T-cell (primary cell): ENCODE results near the gene EPHA10. TPM values are rescaled to one million over a fixed set of nuclear protein-coding genes. Genes with fewer than 3 reads are reported as not detected.
"Not testable (repeated sequence)": the region's sequence is repeated elsewhere in the genome, so short reads cannot be mapped to it uniquely, and the experiment has no call there.

Experiments
- ATAC-seq, 4 experiments: fragments of 200-7000 bp in 3 of 4; fragments of 150-1000 bp in 1 of 4; cut with Tn5 transposase; replicated peaks in 1 of 4; 1 replicate in 3 of 4; 2 replicates in 1 of 4; pipeline ENCODE4 v1.10.0; 2021; ENCODE audit warnings: moderate library complexity in 3 of 4, mild to moderate bottlenecking in 2 of 4, moderate number of reproducible peaks in 1 of 4
- CTCF ChIA-PET, 2 donors: fragments of 300-600 bp; sonication (Branson Sonifier 250); formaldehyde crosslinking; loops; one replicate each; lab custom pipeline; 2022; ENCODE audit warnings: antibody characterized with exemption in 2 of 2; lab: Charles Lee
- POLR2A ChIA-PET, 2 donors: fragments of 300-600 bp; sonication (Branson Sonifier 250); formaldehyde crosslinking; loops; one replicate each; lab custom pipeline; 2022; ENCODE audit warnings: antibody characterized with exemption in 2 of 2; lab: Charles Lee
- DNase-seq, 35 experiments: peaks; one replicate each; pipeline versions ENCODE4 v3.0.0 to v3.0.0-alpha.2; 2013 to 2023
- H3K27ac ChIP-seq: one replicate; pipeline ENCODE4 v1.5.1; 2013; ENCODE audit warnings: low read length
- H3K27me3 ChIP-seq, 2 experiments: replicated peaks in 1 of 2; 1 replicate in 1 of 2; 2 replicates in 1 of 2; pipeline versions ENCODE4 v1.6.1 to v1.7.0; 2013; ENCODE audit warnings: low read length in 1 of 2, mixed read lengths in 1 of 2; ENCODE audit not compliant: control insufficient read depth in 2 of 2, insufficient read depth in 2 of 2; ENCODE audit errors: extremely low read depth in 1 of 2
- H3K36me3 ChIP-seq, 2 donors: 1 replicate in 1 of 2; 2 replicates in 1 of 2; pipeline versions ENCODE4 v1.6.1 to v1.7.0; 2013; ENCODE audit warnings: low read length in 1 of 2; ENCODE audit not compliant: control insufficient read depth in 2 of 2, insufficient read depth in 1 of 2; ENCODE audit errors: extremely low read depth in 1 of 2
- H3K4me1 ChIP-seq, 2 experiments: 1 replicate in 1 of 2; 2 replicates in 1 of 2; pipeline versions ENCODE4 v1.6.1 to v1.7.0; 2013; ENCODE audit warnings: low read length in 2 of 2, mixed read lengths in 1 of 2; ENCODE audit not compliant: insufficient read depth in 2 of 2, control insufficient read depth in 1 of 2; ENCODE audit errors: extremely low read depth in 1 of 2
- H3K4me3 ChIP-seq, 2 donors: 1 replicate in 1 of 2; 2 replicates in 1 of 2; pipeline versions ENCODE4 v1.5.1 to v1.7.0; 2013; ENCODE audit warnings: mild to moderate bottlenecking in 2 of 2, low read length in 1 of 2, moderate library complexity in 1 of 2; ENCODE audit not compliant: control insufficient read depth in 1 of 2; ENCODE audit errors: extremely low read depth in 1 of 2
- H3K9me3 ChIP-seq: 2 replicates; pipeline ENCODE4 v1.7.0; 2013
- H3K27ac Mint-ChIP-seq, 2 donors: one replicate each; pipeline ENCODE4 v1.8.0; 2020 to 2021; ENCODE audit warnings: mild to moderate bottlenecking in 2 of 2, mixed read lengths in 2 of 2
- H3K27me3 Mint-ChIP-seq, 2 donors: one replicate each; pipeline ENCODE4 v1.8.0; 2021 to 2022; ENCODE audit warnings: mixed read lengths in 2 of 2
- H3K36me3 Mint-ChIP-seq: one replicate; pipeline ENCODE4 v1.8.0; 2021; ENCODE audit warnings: mixed read lengths
- H3K4me1 Mint-ChIP-seq, 3 donors: one replicate each; pipeline ENCODE4 v1.8.0; 2020 to 2022; ENCODE audit warnings: mixed read lengths in 3 of 3, mild to moderate bottlenecking in 1 of 3
- H3K4me3 Mint-ChIP-seq, 3 donors: one replicate each; pipeline ENCODE4 v1.8.0; 2020 to 2022; ENCODE audit warnings: mild to moderate bottlenecking in 3 of 3, mixed read lengths in 3 of 3, moderate library complexity in 3 of 3
- H3K9me3 Mint-ChIP-seq, 3 donors: one replicate each; pipeline ENCODE4 v1.8.0; 2020 to 2022; ENCODE audit warnings: mixed read lengths in 3 of 3
- WGBS: methylation state at CpG from one replicate; pipeline ENCODE4 v1.1.5; 2013; ENCODE audit warnings: missing lambda C conversion rate; ENCODE audit not compliant: insufficient coverage; 5-methylcytosine and 5-hydroxymethylcytosine counted together
- total RNA-seq, 35 experiments: library from RNA in 6 of 35; stranded (reverse) in 6 of 35; fragments of 120-200 nt in 1 of 35; gene quantifications; one replicate each; pipeline versions ENCODE4 v1.2.1 to v1.2.4 and lab custom pipeline; 2013 to 2026

Gene EPHA10
- total RNA-seq, 5 donors from 2014 or later (not counting 1 experiment from before 2014, with no cell fraction given) = 0.35 to 1.4 (median 0.72) TPM; not detected in 2

DNA sequence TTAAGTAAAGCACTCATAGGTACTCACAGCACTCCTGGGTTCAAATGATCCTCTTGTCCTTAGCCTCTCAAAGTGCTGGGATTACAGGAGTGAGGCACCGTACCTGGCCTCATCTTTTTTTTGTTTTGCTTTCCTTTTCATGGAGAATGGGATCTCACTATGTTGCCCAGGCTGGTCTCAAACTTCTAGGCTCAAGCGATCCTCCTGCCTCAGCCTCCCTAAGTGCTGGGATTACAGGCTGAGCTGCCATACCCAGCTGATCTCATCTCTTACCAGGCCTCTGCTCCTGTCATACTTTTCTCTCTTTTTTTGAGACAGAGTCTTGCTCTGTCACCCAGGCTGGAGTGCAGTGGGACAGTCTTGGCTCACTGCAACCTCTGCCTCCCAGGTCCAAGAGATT, 77.2 kb downstream of the EPHA10 start:
- H3K27me3 ChIP-seq, H3K27me3 Mint-ChIP-seq, H3K9me3 ChIP-seq, DNase-seq, H3K4me3 ChIP-seq, CTCF ChIA-PET, ATAC-seq, H3K27ac ChIP-seq, H3K9me3 Mint-ChIP-seq, H3K27ac Mint-ChIP-seq, H3K4me3 Mint-ChIP-seq: not testable (repeated sequence)
- WGBS = 89% methylated on average over 2 of the region's 2 CpGs
- Histone ChIP-seq H3K36me3 (peaks cover 10 to 40% of the 10 kb centered on the region in 2 donors), H3K4me1 (peaks cover 15 to 32% of the 10 kb centered on the region in 2 experiments)
- POLR2A ChIA-PET = interaction anchor here in 1 of 2 donors (1.2 kb wide), 1 partner anchor 100 kb away, joined by 9 read pairs; no protein-coding TSS in a partner anchor
- H3K4me1 Mint-ChIP-seq = peaks cover 38 to 44% (median 42%) of the 10 kb centered on the region in 3 donors
- H3K36me3 Mint-ChIP-seq = peaks cover 33% of the 10 kb centered on the region

DNA sequence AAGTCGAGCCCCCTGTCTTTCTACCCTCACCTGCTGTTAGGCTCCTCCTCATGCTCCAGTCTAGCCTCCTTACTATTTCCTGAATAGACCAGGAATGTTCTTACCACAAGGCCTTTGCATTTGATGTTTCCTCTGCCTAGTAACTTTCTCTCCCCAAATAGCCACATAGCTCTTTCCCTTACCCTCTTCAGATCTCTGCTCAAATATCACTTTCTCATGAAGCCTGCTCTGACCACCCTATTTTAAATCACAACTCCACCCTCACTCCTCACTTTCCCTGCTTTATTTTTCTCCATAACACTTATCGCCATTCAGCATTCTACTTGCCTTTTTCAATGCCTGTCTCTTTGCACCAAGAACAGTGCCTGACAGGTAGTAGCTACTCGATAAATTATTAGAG, 79.2 kb downstream of the EPHA10 start:
- no peak for ATAC-seq
- H3K4me1 Mint-ChIP-seq = peaks cover 28 to 30% (median 30%) of the 10 kb centered on the region in 3 donors
- CTCF ChIA-PET = no interaction called here
- DNase-seq = no peak
- Histone ChIP-seq H3K36me3 (peaks cover 11 to 47% of the 10 kb centered on the region in 2 donors), H3K9me3 (no peaks in the 10 kb centered on the region), H3K4me1 (peaks cover 8 to 21% of the 10 kb centered on the region in 2 experiments), H3K27ac (no peak overlapping the region), H3K27me3 (no peaks in the 10 kb centered on the region), H3K4me3 (no peak overlapping the region)
- peaks cover 39% of the 10 kb centered on the region for H3K36me3 Mint-ChIP-seq
- H3K4me3 Mint-ChIP-seq = no peak overlapping the region
- 92% methylated on average over 1 of the region's 3 CpGs for WGBS
- H3K27me3 Mint-ChIP-seq = no peaks in the 10 kb centered on the region
- H3K9me3 Mint-ChIP-seq = no peaks in the 10 kb centered on the region
- POLR2A ChIA-PET = interaction anchor here in 1 of 2 donors (0.5 kb wide), 2 partner anchors 15 to 194 kb away, joined by 3 to 8 read pairs; no protein-coding TSS in a partner anchor
- H3K27ac Mint-ChIP-seq = peak overlapping the region in 1 of 2 donors; percentile 1

DNA sequence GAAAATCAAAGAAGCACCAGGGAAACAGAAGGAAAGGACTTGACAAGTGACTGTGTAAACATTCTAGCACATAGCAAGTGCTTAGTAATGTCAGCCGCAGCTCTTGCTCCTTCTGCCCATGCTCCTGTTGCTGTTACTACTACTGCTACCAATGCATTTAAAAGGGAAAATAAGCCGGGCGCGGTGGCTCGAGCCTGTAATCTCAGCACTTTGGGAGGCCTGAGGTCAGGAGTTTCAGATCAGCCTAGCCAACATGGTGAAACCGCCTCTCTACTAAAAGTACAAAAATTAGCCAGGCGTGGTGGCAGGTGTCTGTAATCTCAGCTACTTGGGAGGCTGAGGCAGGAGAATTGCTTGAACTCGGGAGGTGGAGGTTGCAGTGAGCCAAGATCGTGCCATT, 80.7 kb downstream of the EPHA10 start:
- Mint-ChIP-seq H3K36me3 (peaks cover 40% of the 10 kb centered on the region), H3K4me1 (peaks cover 15 to 17% (median 16%) of the 10 kb centered on the region in 3 donors)
- H3K36me3 ChIP-seq = peaks cover 11 to 47% of the 10 kb centered on the region in 2 donors
- not testable (repeated sequence) for H3K27me3 Mint-ChIP-seq, ATAC-seq, H3K27ac ChIP-seq, DNase-seq, H3K9me3 ChIP-seq, H3K4me3 Mint-ChIP-seq, H3K27ac Mint-ChIP-seq, H3K4me1 ChIP-seq, H3K9me3 Mint-ChIP-seq, H3K27me3 ChIP-seq, H3K4me3 ChIP-seq
- ChIA-PET CTCF (interaction anchor here (0.7 to 1.6 kb wide), 2 partner anchors 80 to 229 kb away, joined by 3 read pairs; no protein-coding TSS in a partner anchor), POLR2A (interaction anchor here in 1 of 2 donors (0.8 kb wide), 1 partner anchor 31 kb away, joined by 5 read pairs; no protein-coding TSS in a partner anchor)
- WGBS = no CpG with 5 or more reads among the region's 9 CpGs

DNA sequence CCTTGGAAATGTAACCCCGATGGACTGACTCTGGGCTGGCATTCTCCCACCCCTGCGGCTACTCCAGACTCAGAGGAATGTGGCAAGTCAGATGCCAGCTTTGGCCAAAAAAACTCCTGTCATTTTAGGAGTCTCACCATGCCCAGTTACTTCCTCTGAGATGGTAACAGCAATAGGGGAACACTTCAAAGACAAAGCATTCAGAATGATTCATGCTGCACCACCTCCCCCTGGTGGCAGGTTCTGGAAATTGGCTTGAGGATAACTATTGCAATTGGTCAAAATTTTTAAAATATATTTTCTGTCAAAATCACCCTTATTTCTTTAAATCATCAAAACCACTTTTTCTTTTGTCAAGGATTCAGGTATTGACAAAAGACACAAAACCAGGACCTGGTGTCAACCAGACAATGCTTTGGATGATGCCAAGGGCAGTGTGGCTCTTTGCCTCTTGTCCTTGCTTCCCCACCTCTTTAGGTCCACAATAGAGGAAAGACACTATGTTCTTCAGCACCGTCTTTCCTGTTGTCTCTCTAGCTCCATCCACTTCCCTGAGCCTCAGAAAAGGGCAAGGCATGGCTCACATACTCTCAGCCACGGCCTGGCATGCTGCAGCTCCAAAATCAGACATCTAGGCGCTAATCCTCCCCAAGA, 82.5 kb downstream of the EPHA10 start:
- Histone ChIP-seq H3K9me3 (no peaks in the 10 kb centered on the region), H3K4me3 (no peak overlapping the region), H3K27ac (no peak overlapping the region), H3K36me3 (peaks cover 11 to 42% of the 10 kb centered on the region in 2 donors), H3K4me1 (peaks cover 0 to 4% of the 10 kb centered on the region in 2 experiments), H3K27me3 (no peaks in the 10 kb centered on the region)
- Mint-ChIP-seq H3K27me3 (no peaks in the 10 kb centered on the region), H3K9me3 (no peaks in the 10 kb centered on the region), H3K4me1 (peaks cover 0 to 3% (median 3%) of the 10 kb centered on the region in 3 donors), H3K36me3 (peaks cover 34% of the 10 kb centered on the region), H3K27ac (peak overlapping the region; percentile 49 to 73), H3K4me3 (no peak overlapping the region)
- CTCF ChIA-PET = interaction anchor here (0.5 to 2.4 kb wide), 9 partner anchors 9 to 1185 kb away, joined by 3 to 17 read pairs (median 4); no protein-coding TSS in a partner anchor
- DNase-seq (peak; percentile 40 to 86 (median 72)), ATAC-seq (peak; percentile 80 to 82 (median 81))
- POLR2A ChIA-PET = interaction anchor here in 1 of 2 donors (0.6 kb wide), 1 partner anchor 28 kb away, joined by 8 read pairs; no protein-coding TSS in a partner anchor
- WGBS = 76% methylated on average over 5 of the region's 5 CpGs

DNA sequence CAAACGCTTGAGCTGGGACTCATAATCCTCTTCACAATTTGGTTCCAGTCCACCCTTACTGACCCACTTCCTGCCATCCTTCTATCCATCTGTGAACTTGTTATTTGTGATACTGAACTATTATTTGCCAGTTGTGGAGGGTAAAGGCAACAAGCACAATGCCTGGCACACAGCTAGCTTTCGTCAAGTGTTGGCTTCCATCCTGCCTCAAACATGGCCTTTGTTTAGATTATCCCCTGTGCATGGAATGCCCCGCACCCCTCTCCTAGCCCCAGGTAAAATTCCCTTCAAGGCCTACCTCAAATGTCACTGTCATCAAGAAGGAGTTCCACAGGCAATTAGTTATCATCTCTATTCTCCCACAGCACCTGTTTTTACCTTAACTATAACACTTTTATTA, 84.0 kb downstream of the EPHA10 start:
- ChIA-PET POLR2A (no interaction called here), CTCF (interaction anchor here (0.5 to 2.4 kb wide), 5 partner anchors 78 to 212 kb away, joined by 3 to 17 read pairs (median 4); no protein-coding TSS in a partner anchor)
- no peak for DNase-seq
- no peak overlapping the region for H3K4me3 ChIP-seq
- H3K27me3 ChIP-seq = no peaks in the 10 kb centered on the region
- no peak overlapping the region for H3K27ac ChIP-seq
- ATAC-seq = no peak
- Mint-ChIP-seq H3K27me3 (no peaks in the 10 kb centered on the region), H3K9me3 (no peaks in the 10 kb centered on the region), H3K27ac (no peak overlapping the region), H3K4me1 (peaks cover 0 to 3% (median 3%) of the 10 kb centered on the region in 3 donors), H3K36me3 (peaks cover 30% of the 10 kb centered on the region), H3K4me3 (no peak overlapping the region)
- WGBS = 100% methylated on average over 2 of the region's 3 CpGs
- peaks cover 11 to 31% of the 10 kb centered on the region in 2 donors for H3K36me3 ChIP-seq
- no peaks in the 10 kb centered on the region for H3K9me3 ChIP-seq
- H3K4me1 ChIP-seq = peaks cover 0 to 4% of the 10 kb centered on the region in 2 experiments

DNA sequence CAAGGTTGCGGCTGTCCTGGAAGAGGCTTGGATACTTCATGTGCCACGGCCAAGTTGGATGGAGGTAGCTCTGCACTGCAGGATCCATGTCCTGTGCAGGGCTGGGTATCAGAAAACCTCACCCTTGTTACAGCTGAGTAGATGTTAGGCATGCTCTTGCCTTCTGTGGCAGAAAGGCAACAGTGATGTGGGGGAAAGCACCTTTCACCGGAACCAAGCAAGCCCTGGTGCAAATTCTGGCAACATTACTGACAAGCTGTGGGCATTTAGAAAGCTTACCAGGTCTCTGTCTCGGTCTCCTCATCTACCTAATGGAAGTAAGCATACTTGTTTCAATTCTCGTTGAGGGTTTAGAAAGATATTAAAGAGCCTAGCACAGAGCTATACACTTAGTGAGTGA, 87.1 kb downstream of the EPHA10 start:
- no peak overlapping the region for H3K27ac Mint-ChIP-seq
- peaks cover 23 to 26% (median 23%) of the 10 kb centered on the region in 3 donors for H3K4me1 Mint-ChIP-seq
- CTCF ChIA-PET = interaction anchor here in 1 of 2 donors (1.7 kb wide), 1 partner anchor 80 kb away, joined by 4 read pairs; no protein-coding TSS in a partner anchor
- peaks cover 13 to 22% of the 10 kb centered on the region in 2 experiments for H3K4me1 ChIP-seq
- no peak for ATAC-seq
- peaks cover 8% of the 10 kb centered on the region for H3K36me3 Mint-ChIP-seq
- no peak overlapping the region for H3K27ac ChIP-seq
- POLR2A ChIA-PET = interaction anchor here in 1 of 2 donors (0.6 kb wide), 1 partner anchor 1722 kb away, joined by 4 read pairs; no protein-coding TSS in a partner anchor
- no peaks in the 10 kb centered on the region for H3K9me3 ChIP-seq
- H3K4me3 ChIP-seq = no peak overlapping the region
- H3K36me3 ChIP-seq = peaks cover 1 to 7% of the 10 kb centered on the region in 2 donors
- H3K27me3 ChIP-seq = peaks cover 0 to under 1% of the 10 kb centered on the region in 2 experiments
- 100% methylated on average over 1 of the region's 5 CpGs for WGBS
- no peak overlapping the region for H3K4me3 Mint-ChIP-seq
- no peak for DNase-seq
- H3K27me3 Mint-ChIP-seq = no peaks in the 10 kb centered on the region
- no peaks in the 10 kb centered on the region for H3K9me3 Mint-ChIP-seq
